Calu3 (cell line): ENCODE data around the gene TMEM100. TPM values are rescaled to one million over a fixed set of nuclear protein-coding genes. Genes with fewer than 3 reads are reported as not detected.

Experiments
- BruUV-seq: library from RNA; stranded (reverse); fragments of 400-500 nt; replicated peaks from 2 replicates; lab custom pipeline; 2021; lab: Mats Ljungman, UMichigan
- CTCF ChIA-PET: fragments of 300-600 bp; sonication (Branson Sonifier 250); formaldehyde crosslinking; loops from one replicate; lab custom pipeline; 2022; ENCODE audit warnings: antibody characterized with exemption; lab: Charles Lee
- DNase-seq: peaks from one replicate; pipeline ENCODE4 v3.0.0; 2022
- H3K27ac Mint-ChIP-seq: one replicate; pipeline ENCODE4 v1.8.0; 2022; ENCODE audit warnings: mixed read lengths; ENCODE audit not compliant: unreplicated experiment
- H3K27me3 Mint-ChIP-seq: one replicate; pipeline ENCODE4 v1.8.0; 2022; ENCODE audit warnings: mixed read lengths; ENCODE audit not compliant: unreplicated experiment
- H3K36me3 Mint-ChIP-seq: one replicate; pipeline ENCODE4 v1.8.0; 2022; ENCODE audit warnings: mild to moderate bottlenecking, moderate library complexity, mixed read lengths; ENCODE audit not compliant: insufficient read depth, unreplicated experiment
- H3K4me1 Mint-ChIP-seq: one replicate; pipeline ENCODE4 v1.8.0; 2022; ENCODE audit warnings: mild to moderate bottlenecking, low read depth, mixed read lengths; ENCODE audit not compliant: unreplicated experiment
- H3K4me3 Mint-ChIP-seq: one replicate; pipeline ENCODE4 v1.8.0; 2022; ENCODE audit warnings: mild to moderate bottlenecking, low read depth, moderate library complexity, mixed read lengths; ENCODE audit not compliant: unreplicated experiment
- H3K9me3 Mint-ChIP-seq: one replicate; pipeline ENCODE4 v1.8.0; 2022; ENCODE audit warnings: low read depth, mixed read lengths; ENCODE audit not compliant: unreplicated experiment
- intact Hi-C: fragments of 100-400 bp; cut with micrococcal nuclease; formaldehyde crosslinking; loops from one replicate; pipeline ENCODE4 v1.10.0; 2022; ENCODE audit not compliant: unreplicated experiment
- total RNA-seq: library from RNA; stranded (reverse); gene quantifications from 2 replicates; pipeline ENCODE4 v1.2.3, GENCODE V29; 2022
- TF ChIP-seq, protein P1 (sequence below): fragments of 200-600 bp; IDR thresholded peaks from one replicate; pipeline ENCODE4 v1.8.0; 2022; ENCODE audit warnings: antibody characterized with exemption; ENCODE audit not compliant: unreplicated experiment

Gene TMEM100
- total RNA-seq, 1 experiment from 2014 or later = not detected

DNA sequence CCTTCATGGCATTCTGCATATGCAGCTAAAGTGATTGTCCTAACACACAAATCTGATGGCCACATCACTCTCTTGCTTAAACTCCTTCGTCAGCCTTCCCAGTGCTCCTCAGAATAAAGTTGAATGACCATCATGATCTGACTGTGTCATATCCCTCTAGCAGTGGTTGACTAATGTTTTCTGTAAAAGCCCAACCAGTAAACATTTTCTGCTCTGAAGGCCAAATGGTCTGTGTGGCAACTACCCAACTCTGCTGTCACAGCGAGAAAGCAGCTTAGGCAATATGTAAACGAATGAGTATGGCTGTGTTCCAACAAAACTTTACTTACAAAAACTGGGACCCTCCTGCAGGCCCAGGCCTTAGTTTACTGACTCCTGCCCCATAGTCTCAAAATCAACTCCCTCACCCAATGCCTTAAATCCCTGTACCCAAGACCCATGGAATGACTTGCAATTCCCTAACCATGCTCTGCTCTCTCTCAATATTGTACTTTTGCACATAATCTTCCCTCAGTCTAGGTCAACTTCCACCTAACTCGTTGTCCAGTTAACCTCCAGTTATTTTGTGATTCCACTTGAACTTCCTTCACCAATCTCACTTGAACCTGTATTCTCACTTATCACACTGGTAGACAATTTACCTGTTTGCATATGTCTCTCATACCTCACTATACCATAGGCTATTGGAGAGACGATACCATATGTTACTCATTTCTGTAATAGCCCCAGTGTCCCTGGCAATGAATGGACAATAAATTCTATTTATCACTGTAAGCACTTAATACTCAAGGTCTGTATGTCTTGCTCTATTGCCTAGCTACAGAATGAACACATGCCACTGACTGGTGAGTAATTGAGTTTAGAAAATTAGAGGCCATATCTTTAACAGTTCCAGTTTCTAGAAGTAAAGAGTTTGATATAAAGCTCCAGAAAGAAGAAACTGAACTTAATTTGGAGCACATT, 29.1 kb downstream of the TMEM100 start:
- TF ChIP-seq, protein P1, sequence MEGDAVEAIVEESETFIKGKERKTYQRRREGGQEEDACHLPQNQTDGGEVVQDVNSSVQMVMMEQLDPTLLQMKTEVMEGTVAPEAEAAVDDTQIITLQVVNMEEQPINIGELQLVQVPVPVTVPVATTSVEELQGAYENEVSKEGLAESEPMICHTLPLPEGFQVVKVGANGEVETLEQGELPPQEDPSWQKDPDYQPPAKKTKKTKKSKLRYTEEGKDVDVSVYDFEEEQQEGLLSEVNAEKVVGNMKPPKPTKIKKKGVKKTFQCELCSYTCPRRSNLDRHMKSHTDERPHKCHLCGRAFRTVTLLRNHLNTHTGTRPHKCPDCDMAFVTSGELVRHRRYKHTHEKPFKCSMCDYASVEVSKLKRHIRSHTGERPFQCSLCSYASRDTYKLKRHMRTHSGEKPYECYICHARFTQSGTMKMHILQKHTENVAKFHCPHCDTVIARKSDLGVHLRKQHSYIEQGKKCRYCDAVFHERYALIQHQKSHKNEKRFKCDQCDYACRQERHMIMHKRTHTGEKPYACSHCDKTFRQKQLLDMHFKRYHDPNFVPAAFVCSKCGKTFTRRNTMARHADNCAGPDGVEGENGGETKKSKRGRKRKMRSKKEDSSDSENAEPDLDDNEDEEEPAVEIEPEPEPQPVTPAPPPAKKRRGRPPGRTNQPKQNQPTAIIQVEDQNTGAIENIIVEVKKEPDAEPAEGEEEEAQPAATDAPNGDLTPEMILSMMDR = no peak
- no TSS peak for BruUV-seq
- no peak overlapping the region for H3K27ac Mint-ChIP-seq
- no peaks in the 10 kb centered on the region for H3K36me3 Mint-ChIP-seq
- no peak for DNase-seq
- H3K4me3 Mint-ChIP-seq = no peak overlapping the region
- no peaks in the 10 kb centered on the region for H3K27me3 Mint-ChIP-seq
- no peaks in the 10 kb centered on the region for H3K9me3 Mint-ChIP-seq
- no peaks in the 10 kb centered on the region for H3K4me1 Mint-ChIP-seq
- CTCF ChIA-PET = no interaction called here
- intact Hi-C loops = no loop called here

DNA sequence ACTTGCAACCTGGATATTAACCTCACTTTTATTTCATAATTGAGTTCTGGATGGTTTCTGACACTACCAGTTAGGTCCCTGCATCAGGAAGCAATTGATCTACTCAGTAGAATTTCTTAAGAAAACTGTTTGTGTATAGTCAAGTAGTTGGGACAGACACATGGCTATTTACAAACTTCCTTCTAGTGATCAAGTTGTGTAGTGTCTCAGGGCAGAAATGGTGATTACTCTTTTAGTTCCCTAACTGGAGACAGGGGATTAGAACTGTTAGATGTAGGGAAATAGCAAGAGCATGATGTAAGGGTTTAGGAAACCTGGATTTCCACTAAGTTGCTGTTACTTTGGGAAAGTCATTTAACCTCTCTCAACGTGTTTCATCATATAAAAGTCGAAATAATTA, 30.4 kb downstream of the TMEM100 start:
- no TSS peak for BruUV-seq
- no peaks in the 10 kb centered on the region for H3K27me3 Mint-ChIP-seq
- H3K4me1 Mint-ChIP-seq = no peaks in the 10 kb centered on the region
- H3K36me3 Mint-ChIP-seq = no peaks in the 10 kb centered on the region
- DNase-seq = no peak
- H3K9me3 Mint-ChIP-seq = no peaks in the 10 kb centered on the region
- TF ChIP-seq, protein P1 = no peak
- no peak overlapping the region for H3K27ac Mint-ChIP-seq
- intact Hi-C loops = no loop called here
- CTCF ChIA-PET = no interaction called here
- no peak overlapping the region for H3K4me3 Mint-ChIP-seq

DNA sequence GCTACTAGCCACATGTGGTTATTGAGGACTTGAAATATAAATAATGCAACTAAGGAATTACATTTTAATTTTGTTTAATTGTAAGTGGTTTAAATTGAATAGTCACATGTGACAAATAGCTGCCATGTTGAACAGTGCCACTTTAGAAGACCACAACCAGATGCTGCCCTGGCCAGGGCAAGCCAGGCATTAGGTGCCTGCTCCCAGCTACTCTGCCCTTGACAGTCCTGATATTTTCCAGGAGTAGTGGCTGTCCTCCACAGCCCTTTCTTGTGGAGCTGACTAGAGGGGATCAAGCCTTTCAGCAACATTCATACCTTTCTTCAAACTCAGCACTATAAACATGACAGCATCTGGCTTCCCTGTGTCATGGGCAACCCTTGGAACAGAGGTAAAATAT, 31.0 kb downstream of the TMEM100 start:
- Mint-ChIP-seq H3K4me1 (no peaks in the 10 kb centered on the region), H3K9me3 (no peaks in the 10 kb centered on the region), H3K27me3 (peaks cover 3% of the 10 kb centered on the region), H3K4me3 (no peak overlapping the region), H3K27ac (no peak overlapping the region), H3K36me3 (no peaks in the 10 kb centered on the region)
- TF ChIP-seq, protein P1 = no peak
- no peak for DNase-seq
- CTCF ChIA-PET = no interaction called here
- no TSS peak for BruUV-seq
- intact Hi-C loops = no loop called here

DNA sequence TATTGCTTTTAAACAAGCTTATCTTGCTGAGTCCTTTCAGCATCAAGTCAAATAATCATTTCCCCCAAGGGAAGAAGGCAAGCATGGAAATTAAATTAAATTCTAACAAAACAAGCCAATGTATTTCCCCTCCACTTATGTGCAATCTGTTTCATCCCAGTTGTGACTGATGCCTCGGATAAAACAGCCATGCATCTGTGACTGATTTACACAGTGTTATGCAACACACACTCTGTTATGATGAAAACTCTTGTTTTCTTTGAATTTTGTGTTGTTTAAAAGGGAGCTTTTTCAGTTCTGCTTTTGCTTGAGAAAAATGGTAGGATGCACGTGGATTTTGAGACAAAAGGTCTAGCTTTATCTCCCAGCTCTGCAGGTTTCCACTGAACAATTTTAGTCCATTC, 32.6 kb downstream of the TMEM100 start:
- H3K27ac Mint-ChIP-seq = no peak overlapping the region
- H3K27me3 Mint-ChIP-seq = peaks cover 18% of the 10 kb centered on the region
- CTCF ChIA-PET = no interaction called here
- H3K4me3 Mint-ChIP-seq = no peak overlapping the region
- intact Hi-C loops = no loop called here
- H3K36me3 Mint-ChIP-seq = no peaks in the 10 kb centered on the region
- DNase-seq = no peak
- no TSS peak for BruUV-seq
- no peaks in the 10 kb centered on the region for H3K4me1 Mint-ChIP-seq
- TF ChIP-seq, protein P1 = no peak
- H3K9me3 Mint-ChIP-seq = no peaks in the 10 kb centered on the region
